HAP-1 (cell line): Measurements from ENCODE around the gene RIMS1.

ENCODE experiments used
- DNase-seq, 2 experiments: peaks; one replicate each; pipeline ENCODE4 v3.0.0-alpha.2; 2016 to 2020; ENCODE audit warnings: low spot score in 2 of 2
- H3K27me3 ChIP-seq: fragments of 250-450 bp; sonication (Bioruptor Pico); 2 replicates; pipeline ENCODE4 v1.5.1; 2020; ENCODE audit warnings: low read depth, mild to moderate bottlenecking, moderate library complexity
- H3K36me3 ChIP-seq: fragments of 250-450 bp; sonication (Bioruptor Pico); replicated peaks from 2 replicates; pipeline ENCODE4 v1.5.1; 2020; ENCODE audit warnings: mild to moderate bottlenecking
- H3K4me1 ChIP-seq: fragments of 250-450 bp; sonication (Bioruptor Pico); 2 replicates; pipeline ENCODE4 v1.5.1; 2020; ENCODE audit warnings: mild to moderate bottlenecking
- H3K4me3 ChIP-seq: fragments of 250-450 bp; sonication (Bioruptor Pico); 2 replicates; pipeline ENCODE4 v1.5.1; 2020; ENCODE audit warnings: mild to moderate bottlenecking, moderate library complexity
- H3K9me3 ChIP-seq: fragments of 250-450 bp; sonication (Bioruptor Pico); 2 replicates; pipeline ENCODE4 v1.5.1; 2020; ENCODE audit warnings: mild to moderate bottlenecking, moderate library complexity
- in situ Hi-C: fragments of 300-500 bp; cut with MboI; formaldehyde crosslinking; loops from 3 replicates; pipeline ENCODE4 v1.14.3; 2020; ENCODE audit warnings: low sequenced_read_pairs, inconsistent platforms, mixed read lengths

The RIMS1 gene

GRCh38 chr6:72080260-72080941 is 194.1 kb downstream of the RIMS1 start:
- in situ Hi-C loops = loop anchor here (25.0 kb wide), 1 partner anchor 693 kb away; no protein-coding TSS in a partner anchor
- Histone ChIP-seq H3K4me3 (no peak overlapping the region), H3K4me1 (peaks cover 3% of the 10 kb centered on the region; the same call in 1 of the 2 replicates), H3K9me3 (no peaks in the 10 kb centered on the region), H3K36me3 (no peaks in the 10 kb centered on the region), H3K27me3 (peaks cover 6% of the 10 kb centered on the region; the same call in 1 of the 2 replicates)
- DNase-seq = no peak

- Histone ChIP-seq H3K27me3 (peaks cover 13% of the 10 kb centered on the region), H3K4me1 (peaks cover 7% of the 10 kb centered on the region; the same call in 1 of the 2 replicates), H3K4me3 (no peak overlapping the region), H3K9me3 (no peaks in the 10 kb centered on the region), H3K36me3 (no peaks in the 10 kb centered on the region)
- no peak for DNase-seq
- in situ Hi-C loops = loop anchor here (25.0 kb wide), 1 partner anchor 695 kb away; no protein-coding TSS in a partner anchor
Observed at GRCh38 chr6:72081871-72082270, 195.5 kb downstream of the RIMS1 start.

GRCh38 chr6:72083976-72084375 is 197.6 kb downstream of the RIMS1 start:
- peaks cover 7% of the 10 kb centered on the region; the same call in 1 of the 2 replicates for H3K4me1 ChIP-seq
- peaks cover 9% of the 10 kb centered on the region for H3K27me3 ChIP-seq
- in situ Hi-C loops = loop anchor here (25.0 kb wide), 1 partner anchor 697 kb away; no protein-coding TSS in a partner anchor
- H3K9me3 ChIP-seq = no peaks in the 10 kb centered on the region
- no peaks in the 10 kb centered on the region for H3K36me3 ChIP-seq
- no peak for DNase-seq
- no peak overlapping the region for H3K4me3 ChIP-seq

- H3K4me3 ChIP-seq = no peak overlapping the region
- H3K27me3 ChIP-seq = peaks cover 9% of the 10 kb centered on the region
- H3K4me1 ChIP-seq = peaks cover 7% of the 10 kb centered on the region; the same call in 1 of the 2 replicates
- H3K36me3 ChIP-seq = no peaks in the 10 kb centered on the region
- H3K9me3 ChIP-seq = no peaks in the 10 kb centered on the region
- peak in 1 of 2 experiments; percentile 34 for DNase-seq
- in situ Hi-C loops = loop anchor here (25.0 kb wide), 1 partner anchor 698 kb away; no protein-coding TSS in a partner anchor
Observed at GRCh38 chr6:72084992-72085569, 198.7 kb downstream of the RIMS1 start.

- Histone ChIP-seq H3K36me3 (no peaks in the 10 kb centered on the region), H3K9me3 (no peaks in the 10 kb centered on the region), H3K4me3 (no peak overlapping the region), H3K4me1 (no peaks in the 10 kb centered on the region), H3K27me3 (no peaks in the 10 kb centered on the region; the same call in 1 of the 2 replicates)
- no peak for DNase-seq
- in situ Hi-C loops = loop anchor here (25.0 kb wide), 1 partner anchor 707 kb away; no protein-coding TSS in a partner anchor
Observed at GRCh38 chr6:72094506-72094905, 208.2 kb downstream of the RIMS1 start.

GRCh38 chr6:72102561-72102960 is 216.2 kb downstream of the RIMS1 start:
- in situ Hi-C loops = no loop called here
- H3K36me3 ChIP-seq = no peaks in the 10 kb centered on the region

GRCh38 chr6:72111611-72112010 is 225.3 kb downstream of the RIMS1 start:
- no peak for DNase-seq
- in situ Hi-C loops = no loop called here

More at GRCh38 chr6:72102561-72102960, 216.2 kb downstream of the RIMS1 start:
- DNase-seq = no peak
- no peaks in the 10 kb centered on the region for H3K4me1 ChIP-seq
- H3K4me3 ChIP-seq = no peak overlapping the region
- H3K27me3 ChIP-seq = no peaks in the 10 kb centered on the region; the same call in none of the 2 replicates
- no peaks in the 10 kb centered on the region for H3K9me3 ChIP-seq

GRCh38 chr6:72130327-72130726 is 244.0 kb downstream of the RIMS1 start:
- H3K27me3 ChIP-seq = no peaks in the 10 kb centered on the region; the same call in 1 of the 2 replicates
- no peak for DNase-seq
- H3K36me3 ChIP-seq = no peaks in the 10 kb centered on the region
- no peaks in the 10 kb centered on the region for H3K4me1 ChIP-seq
- H3K9me3 ChIP-seq = no peaks in the 10 kb centered on the region
- in situ Hi-C loops = no loop called here
- H3K4me3 ChIP-seq = no peak overlapping the region

More at GRCh38 chr6:72111611-72112010, 225.3 kb downstream of the RIMS1 start:
- Histone ChIP-seq H3K4me1 (no peaks in the 10 kb centered on the region), H3K4me3 (no peak overlapping the region), H3K36me3 (no peaks in the 10 kb centered on the region), H3K27me3 (no peaks in the 10 kb centered on the region), H3K9me3 (no peaks in the 10 kb centered on the region)

GRCh38 chr6:72132427-72132826 is 246.1 kb downstream of the RIMS1 start:
- in situ Hi-C loops = no loop called here
- H3K4me1 ChIP-seq = no peaks in the 10 kb centered on the region
- DNase-seq = no peak

GRCh38 chr6:72132851-72133250 is 246.5 kb downstream of the RIMS1 start:
- H3K27me3 ChIP-seq = no peaks in the 10 kb centered on the region; the same call in 1 of the 2 replicates

More at GRCh38 chr6:72132427-72132826, 246.1 kb downstream of the RIMS1 start:
- Histone ChIP-seq H3K4me3 (no peak overlapping the region), H3K27me3 (no peaks in the 10 kb centered on the region; the same call in 1 of the 2 replicates), H3K36me3 (no peaks in the 10 kb centered on the region), H3K9me3 (no peaks in the 10 kb centered on the region)

GRCh38 chr6:72133324-72133723 is 247.0 kb downstream of the RIMS1 start:
- no peaks in the 10 kb centered on the region for H3K9me3 ChIP-seq
- H3K4me1 ChIP-seq = no peaks in the 10 kb centered on the region
- in situ Hi-C loops = no loop called here
- DNase-seq = no peak
- H3K36me3 ChIP-seq = no peaks in the 10 kb centered on the region
- H3K27me3 ChIP-seq = no peaks in the 10 kb centered on the region; the same call in 1 of the 2 replicates
- no peak overlapping the region for H3K4me3 ChIP-seq

More at GRCh38 chr6:72132851-72133250, 246.5 kb downstream of the RIMS1 start:
- no peak overlapping the region for H3K4me3 ChIP-seq
- no peaks in the 10 kb centered on the region for H3K4me1 ChIP-seq
- DNase-seq = no peak
- no peaks in the 10 kb centered on the region for H3K36me3 ChIP-seq
- in situ Hi-C loops = no loop called here
- no peaks in the 10 kb centered on the region for H3K9me3 ChIP-seq

- Histone ChIP-seq H3K36me3 (no peaks in the 10 kb centered on the region), H3K9me3 (no peaks in the 10 kb centered on the region), H3K27me3 (no peaks in the 10 kb centered on the region), H3K4me1 (no peaks in the 10 kb centered on the region), H3K4me3 (no peak overlapping the region)
- DNase-seq = no peak
- in situ Hi-C loops = no loop called here
Observed at GRCh38 chr6:72140795-72141194, 254.4 kb downstream of the RIMS1 start.

- in situ Hi-C loops = no loop called here
Observed at GRCh38 chr6:72149715-72150114, 263.4 kb downstream of the RIMS1 start.

GRCh38 chr6:72151742-72152141 is 265.4 kb downstream of the RIMS1 start:
- H3K27me3 ChIP-seq = no peaks in the 10 kb centered on the region
- in situ Hi-C loops = no loop called here
- H3K9me3 ChIP-seq = no peaks in the 10 kb centered on the region
- no peak overlapping the region for H3K4me3 ChIP-seq
- H3K36me3 ChIP-seq = no peaks in the 10 kb centered on the region
- DNase-seq = no peak
- no peaks in the 10 kb centered on the region for H3K4me1 ChIP-seq

More at GRCh38 chr6:72149715-72150114, 263.4 kb downstream of the RIMS1 start:
- Histone ChIP-seq H3K27me3 (no peaks in the 10 kb centered on the region), H3K36me3 (no peaks in the 10 kb centered on the region), H3K4me3 (no peak overlapping the region), H3K4me1 (no peaks in the 10 kb centered on the region), H3K9me3 (no peaks in the 10 kb centered on the region)
- no peak for DNase-seq
